ENCODE measurements around the gene BEST3. TPM values are rescaled to one million over a fixed set of nuclear protein-coding genes. Genes with fewer than 3 reads are reported as not detected.

Gene BEST3
- total RNA-seq (ENCODE audit: low replicate concordance) = 0.14 and 0.77 TPM in 2 replicates
- long read RNA-seq = 0 reads

DNA sequence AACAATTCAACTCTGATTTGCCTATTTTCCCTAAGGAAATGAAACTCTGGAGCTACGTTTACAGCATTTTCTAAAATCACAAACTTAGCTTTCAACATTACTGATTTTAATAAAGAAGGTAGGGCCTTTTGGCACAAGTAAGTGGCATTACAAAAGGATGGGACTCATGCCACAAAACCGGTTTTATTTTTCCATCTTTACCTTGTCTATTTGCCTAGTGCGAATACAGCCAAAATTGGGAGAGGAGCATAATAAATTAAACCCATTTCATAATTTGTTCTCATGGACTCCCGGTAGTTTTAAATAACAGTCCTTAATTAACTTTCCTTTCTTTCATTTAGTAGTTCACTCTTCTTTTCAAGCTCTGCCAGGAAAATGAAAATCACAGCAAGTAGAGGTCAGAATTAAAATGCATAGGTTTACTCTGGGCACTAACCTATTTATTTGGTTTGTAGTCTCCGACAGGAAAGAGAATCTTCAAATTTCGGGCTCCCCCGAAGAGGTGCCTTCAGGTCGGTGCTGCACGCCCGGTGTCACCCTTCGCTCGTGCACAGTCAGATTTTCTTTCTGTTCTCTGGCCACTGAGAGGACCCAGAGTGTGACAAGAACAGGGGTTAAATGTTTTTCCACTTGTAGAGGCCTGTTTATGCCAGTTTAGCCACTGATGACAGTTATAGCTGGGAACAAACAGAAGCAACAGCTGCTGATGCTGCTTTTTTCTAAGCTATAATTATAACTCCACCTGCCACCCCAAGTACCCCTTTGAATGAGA is at the start of gene BEST3:
Gene BEST3, minus strand, starts transcription at position 535 of the 772 bp plus-strand sequence. CDS start 1,505 bp downstream, outside the sequence.
- no peak within 1 kb of the TSS for H3K27ac Mint-ChIP-seq
- no peak within 1 kb of the TSS for H3K4me3 Mint-ChIP-seq
- H3K36me3 Mint-ChIP-seq = no peaks in the 10 kb centered on the region
- peaks cover 6% of the 10 kb centered on the region for H3K4me1 Mint-ChIP-seq (ENCODE audit: unreplicated experiment)
- DNase-seq (ENCODE audit: extremely low spot score, unreplicated experiment) = no peak
- H3K27me3 Mint-ChIP-seq = no peaks in the 10 kb centered on the region
- H3K9me3 Mint-ChIP-seq = no peaks in the 10 kb centered on the region
- TF ChIP-seq CTCF (conservative IDR thresholded peaks at IDR 0.05) = no peak

DNA sequence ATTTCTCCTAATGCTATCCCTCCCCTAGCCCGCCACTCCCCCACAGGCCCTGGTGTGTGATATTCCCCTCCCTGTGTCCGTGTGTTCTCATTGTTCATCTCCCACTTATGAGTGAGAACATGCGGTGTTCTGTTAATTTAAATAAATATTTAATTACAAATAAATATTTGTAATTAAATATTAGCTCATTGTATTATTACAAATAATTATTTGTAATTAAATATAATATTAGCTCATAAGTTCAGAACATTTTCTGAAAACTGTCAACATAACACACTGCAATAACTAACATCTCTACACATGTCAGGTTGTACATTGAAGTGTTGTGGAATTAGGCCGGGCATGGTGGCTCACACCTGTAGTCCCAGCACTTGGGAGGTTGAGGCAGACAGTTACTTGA is 45.0 kb upstream of the BEST3 start:
- TF ChIP-seq CTCF (conservative IDR thresholded peaks at IDR 0.05) = no peak
- Mint-ChIP-seq H3K27ac (no peak overlapping the region), H3K9me3 (no peaks in the 10 kb centered on the region), H3K27me3 (peaks cover 30% of the 10 kb centered on the region), H3K4me1 (ENCODE audit: unreplicated experiment) (peaks cover 4% of the 10 kb centered on the region), H3K36me3 (no peaks in the 10 kb centered on the region), H3K4me3 (no peak overlapping the region)
- no peak for DNase-seq (ENCODE audit: extremely low spot score, unreplicated experiment)

- peak; percentile 72 for DNase-seq (ENCODE audit: extremely low spot score, unreplicated experiment)
- TF ChIP-seq CTCF (conservative IDR thresholded peaks at IDR 0.05) = no peak
- H3K4me3 Mint-ChIP-seq = peak overlapping the region; percentile 97
- no peaks in the 10 kb centered on the region for H3K4me1 Mint-ChIP-seq (ENCODE audit: unreplicated experiment)
- H3K27ac Mint-ChIP-seq = peak overlapping the region; percentile 98
- no peaks in the 10 kb centered on the region for H3K36me3 Mint-ChIP-seq
- H3K27me3 Mint-ChIP-seq = peaks cover 47% of the 10 kb centered on the region
- no peaks in the 10 kb centered on the region for H3K9me3 Mint-ChIP-seq
Measured at GRCh38 chr12:69739287-69740191, 40.4 kb upstream of the BEST3 start.

- Mint-ChIP-seq H3K36me3 (no peaks in the 10 kb centered on the region), H3K4me3 (peak within 1 kb of the TSS; percentile 97), H3K27ac (peak within 1 kb of the TSS; percentile 98), H3K4me1 (ENCODE audit: unreplicated experiment) (no peaks in the 10 kb centered on the region), H3K27me3 (peaks cover 56% of the 10 kb centered on the region), H3K9me3 (no peaks in the 10 kb centered on the region)
- peak; percentile 95 for DNase-seq (ENCODE audit: extremely low spot score, unreplicated experiment)
- TF ChIP-seq CTCF (conservative IDR thresholded peaks at IDR 0.05) = peak; percentile 80
Measured at GRCh38 chr12:69738351-69739286, 39.5 kb upstream of the BEST3 start, which contains the start of gene RAB3IP. Gene RAB3IP, plus strand, starts transcription at chr12:69738860. Its CDS starts 16,549 bp downstream, at chr12:69755409.

- no peaks in the 10 kb centered on the region for H3K36me3 Mint-ChIP-seq
- TF ChIP-seq CTCF (conservative IDR thresholded peaks at IDR 0.05) = no peak
- no peak for DNase-seq (ENCODE audit: extremely low spot score, unreplicated experiment)
- H3K4me1 Mint-ChIP-seq (ENCODE audit: unreplicated experiment) = no peaks in the 10 kb centered on the region
- no peaks in the 10 kb centered on the region for H3K9me3 Mint-ChIP-seq
- peaks cover 26% of the 10 kb centered on the region for H3K27me3 Mint-ChIP-seq
- H3K4me3 Mint-ChIP-seq = no peak overlapping the region
- H3K27ac Mint-ChIP-seq = no peak overlapping the region
Measured at GRCh38 chr12:69733638-69734037, 34.5 kb upstream of the BEST3 start.
